GM12864 (cell line): ENCODE measurements around the gene UBE2G1.
A peak's percentile ranks its signal among the peaks of the same experiment; 100 is the strongest.
"Not testable (repeated sequence)": the region's sequence is repeated elsewhere in the genome, so short reads cannot be mapped to it uniquely, and the experiment has no call there.

Experiments
- DNase-seq: peaks from one replicate; pipeline ENCODE4 v3.0.0-alpha.2; 2011; ENCODE audit warnings: low read depth
- H3K4me3 ChIP-seq: 2 replicates; pipeline ENCODE4 v1.5.1; 2011; ENCODE audit warnings: mild to moderate bottlenecking, low read depth, low read length, control low read depth
- TF ChIP-seq, protein P1 (sequence below): IDR thresholded peaks from 2 replicates; pipeline ENCODE4 v1.5.1; 2011; ENCODE audit warnings: low read depth, mild to moderate bottlenecking, moderate library complexity, low read length, control low read depth, inconsistent platforms; ENCODE audit errors: missing control alignments

Gene UBE2G1

DNA sequence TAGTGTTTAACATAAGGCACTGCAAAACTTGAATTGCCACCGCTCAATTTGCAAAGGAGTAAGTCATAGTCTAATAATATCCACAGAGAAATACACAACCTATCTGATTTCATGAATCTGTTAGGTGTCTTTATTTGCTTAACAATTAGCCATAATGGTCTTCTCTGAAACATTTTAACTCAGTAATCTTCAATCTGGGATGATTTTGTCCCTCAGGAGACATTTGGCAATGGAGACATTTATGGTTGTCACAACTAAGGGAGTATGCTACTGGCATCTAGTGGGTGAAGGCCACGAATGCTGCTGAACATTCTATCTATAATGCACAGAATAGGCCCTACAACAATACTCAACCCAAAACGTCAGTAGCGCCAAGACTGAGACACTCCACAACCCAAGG is 4.3 kb downstream of the UBE2G1 start:
- DNase-seq = no peak
- H3K4me3 ChIP-seq = no peak overlapping the region; the same call in 1 of the 2 replicates
- TF ChIP-seq, protein P1, sequence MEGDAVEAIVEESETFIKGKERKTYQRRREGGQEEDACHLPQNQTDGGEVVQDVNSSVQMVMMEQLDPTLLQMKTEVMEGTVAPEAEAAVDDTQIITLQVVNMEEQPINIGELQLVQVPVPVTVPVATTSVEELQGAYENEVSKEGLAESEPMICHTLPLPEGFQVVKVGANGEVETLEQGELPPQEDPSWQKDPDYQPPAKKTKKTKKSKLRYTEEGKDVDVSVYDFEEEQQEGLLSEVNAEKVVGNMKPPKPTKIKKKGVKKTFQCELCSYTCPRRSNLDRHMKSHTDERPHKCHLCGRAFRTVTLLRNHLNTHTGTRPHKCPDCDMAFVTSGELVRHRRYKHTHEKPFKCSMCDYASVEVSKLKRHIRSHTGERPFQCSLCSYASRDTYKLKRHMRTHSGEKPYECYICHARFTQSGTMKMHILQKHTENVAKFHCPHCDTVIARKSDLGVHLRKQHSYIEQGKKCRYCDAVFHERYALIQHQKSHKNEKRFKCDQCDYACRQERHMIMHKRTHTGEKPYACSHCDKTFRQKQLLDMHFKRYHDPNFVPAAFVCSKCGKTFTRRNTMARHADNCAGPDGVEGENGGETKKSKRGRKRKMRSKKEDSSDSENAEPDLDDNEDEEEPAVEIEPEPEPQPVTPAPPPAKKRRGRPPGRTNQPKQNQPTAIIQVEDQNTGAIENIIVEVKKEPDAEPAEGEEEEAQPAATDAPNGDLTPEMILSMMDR = peak; percentile 27

DNA sequence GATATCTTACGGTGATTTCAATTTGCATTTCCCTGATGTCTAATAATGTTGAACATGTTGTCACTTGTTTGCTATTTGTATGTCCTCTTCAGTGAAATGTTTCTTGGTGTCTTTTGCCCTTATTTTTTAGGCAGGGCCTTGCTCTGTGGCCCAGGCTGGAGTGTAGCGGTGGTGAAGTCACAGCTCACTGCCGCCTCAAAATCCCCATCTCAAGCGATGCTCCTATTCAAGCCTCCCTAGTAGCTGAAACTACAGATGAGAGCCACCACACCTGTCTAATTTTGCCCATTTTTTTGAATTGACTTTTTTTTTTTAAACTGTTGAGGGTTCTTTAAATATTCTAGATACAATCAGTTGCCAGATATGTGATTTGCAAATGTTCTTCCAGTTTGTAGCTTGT is 8.3 kb downstream of the UBE2G1 start:
- no peak overlapping the region for H3K4me3 ChIP-seq
- DNase-seq = no peak
- TF ChIP-seq, protein P1 = no peak

DNA sequence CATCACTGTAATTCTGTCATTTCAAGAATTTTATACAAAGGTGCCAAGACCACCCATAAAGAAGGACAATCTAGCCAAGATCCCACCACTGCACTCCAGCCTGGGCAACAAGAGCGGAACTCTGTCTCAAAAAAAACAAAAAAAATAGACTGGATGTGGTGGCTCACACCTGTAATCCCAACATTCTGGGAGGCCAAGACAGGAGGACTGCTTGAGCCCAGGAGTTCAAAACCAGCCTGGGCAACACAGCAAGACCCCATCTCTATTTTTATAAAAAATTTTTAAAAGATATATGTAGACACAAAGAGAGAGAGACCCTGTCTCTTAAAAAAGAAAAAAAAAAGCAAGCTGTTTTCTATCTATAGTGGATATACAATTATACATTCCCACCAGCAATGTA is 8.8 kb downstream of the UBE2G1 start:
- DNase-seq = no peak
- no peak overlapping the region for H3K4me3 ChIP-seq
- TF ChIP-seq, protein P1 = no peak

DNA sequence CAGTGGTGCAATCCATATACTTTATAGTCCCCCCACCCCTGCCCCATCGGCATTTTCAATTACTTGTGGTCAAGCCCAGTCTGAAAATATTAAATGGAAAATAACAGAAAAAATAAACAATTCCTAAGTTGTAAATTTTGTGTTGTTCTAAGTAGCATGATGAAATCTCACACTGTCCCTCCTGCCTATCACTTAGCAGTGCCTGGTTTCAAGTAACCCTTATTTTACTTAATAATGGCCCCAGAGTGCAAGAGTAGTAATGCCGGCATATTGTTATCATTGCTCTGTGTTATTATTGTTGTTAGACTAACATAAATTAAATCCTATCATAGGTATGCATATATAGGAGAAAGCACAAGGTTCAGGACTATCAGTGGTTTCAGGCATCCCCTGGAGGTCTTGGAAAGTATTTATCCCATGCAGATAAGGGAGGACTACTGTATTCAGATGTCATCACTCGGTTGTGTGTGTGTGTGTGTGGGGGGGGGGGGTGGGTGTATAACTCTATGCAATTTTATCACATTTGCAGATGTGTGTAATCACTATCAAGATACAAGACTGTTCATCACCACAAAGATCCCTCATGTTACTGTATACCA is 9.3 kb downstream of the UBE2G1 start:
- H3K4me3 ChIP-seq = no peak overlapping the region
- TF ChIP-seq, protein P1 = no peak
- DNase-seq = no peak

DNA sequence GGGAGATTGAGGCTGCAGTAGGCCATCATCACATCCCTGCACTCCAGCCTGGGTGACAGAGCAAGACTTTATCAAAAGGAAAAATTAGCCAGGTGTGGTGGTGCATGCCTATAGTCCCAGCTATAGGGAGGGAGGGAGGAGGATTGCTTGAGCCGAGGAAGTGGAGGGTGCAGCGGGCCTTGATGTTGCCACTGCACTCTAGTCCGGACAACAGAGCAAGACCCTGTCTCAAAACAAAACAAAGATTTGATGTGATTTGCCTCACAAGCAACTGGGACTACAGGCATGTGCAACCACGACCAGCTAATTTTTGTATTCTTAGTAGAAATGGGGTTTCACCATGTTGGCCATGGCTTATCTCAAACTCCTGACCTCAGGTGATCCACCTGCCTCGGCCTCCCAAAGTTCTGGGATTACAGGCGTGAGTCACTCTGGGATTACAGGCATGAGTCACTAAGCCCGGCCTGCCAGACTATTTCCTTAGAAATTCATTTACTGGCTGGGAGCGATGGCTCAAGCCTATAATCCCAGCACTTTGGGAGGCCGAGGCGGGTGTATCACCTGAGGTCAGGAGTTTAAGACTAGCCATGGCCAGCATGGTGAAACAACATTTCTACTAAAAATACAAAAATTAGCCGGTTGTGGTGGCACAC is 11.5 kb downstream of the UBE2G1 start:
- no peak overlapping the region for H3K4me3 ChIP-seq

DNA sequence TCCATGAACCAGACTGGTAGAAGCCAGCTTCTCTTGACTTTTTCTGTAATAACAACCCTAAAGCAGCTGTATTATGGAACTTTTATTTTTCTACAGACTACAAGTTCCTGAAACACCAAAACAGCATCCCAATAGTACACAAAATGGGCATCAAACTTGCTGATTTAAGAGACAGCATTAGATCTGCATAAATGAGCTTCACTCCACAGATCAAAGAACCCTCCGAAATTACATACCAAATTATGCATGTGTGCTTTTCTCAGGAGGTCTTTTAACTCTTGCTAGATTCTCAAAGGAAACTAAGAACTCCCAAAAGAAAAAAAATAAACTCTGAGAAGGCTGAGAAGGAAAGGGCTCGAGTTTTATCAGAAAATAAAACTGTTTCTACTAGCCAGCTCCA is 12.3 kb downstream of the UBE2G1 start:
- DNase-seq = no peak
- H3K4me3 ChIP-seq = no peak overlapping the region

More for the DNA sequence above, 11.5 kb downstream of the UBE2G1 start:
- TF ChIP-seq, protein P1 = no peak
- no peak for DNase-seq

DNA sequence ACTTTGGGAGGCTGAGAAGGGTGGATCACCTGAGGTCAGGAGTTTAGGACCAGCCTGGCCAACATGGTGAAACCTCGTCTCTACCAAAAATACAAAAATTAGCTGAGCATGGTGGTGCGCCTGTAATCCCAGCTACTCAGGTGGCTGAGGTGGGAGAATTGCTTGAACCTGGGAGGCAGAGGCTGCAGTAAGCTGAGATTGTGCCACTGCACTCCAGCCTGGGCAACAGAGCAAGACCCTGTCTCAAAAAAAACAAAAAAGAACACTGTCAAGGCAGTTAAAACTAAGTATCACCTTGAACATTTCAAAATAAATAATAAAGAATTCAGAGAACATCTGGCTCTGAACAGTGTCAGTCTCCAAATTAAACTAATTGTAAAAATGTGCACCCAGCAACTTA is 16.3 kb downstream of the UBE2G1 start:
- H3K4me3 ChIP-seq, DNase-seq: not testable (repeated sequence)

More for the DNA sequence above, 12.3 kb downstream of the UBE2G1 start:
- TF ChIP-seq, protein P1 = no peak
